Large intestine (tissue), 3 donors: Measurements from ENCODE around the gene SLC35D3. TPM values are rescaled to one million over a fixed set of nuclear protein-coding genes. Genes with fewer than 3 reads are reported as not detected.

Experiments
- DNase-seq, 2 donors: peaks; one replicate each; pipeline versions ENCODE4 v3.0.0 to v3.0.0-alpha.2; 2013
- H3K27ac ChIP-seq: one replicate; pipeline ENCODE4 v1.5.1; 2013; ENCODE audit warnings: low read length
- H3K27me3 ChIP-seq: 2 replicates; pipeline ENCODE4 v1.6.1; 2013; ENCODE audit warnings: low read length; ENCODE audit not compliant: control insufficient read depth, insufficient read depth
- H3K36me3 ChIP-seq: 2 replicates; pipeline ENCODE4 v1.6.1; 2013; ENCODE audit warnings: low read length; ENCODE audit not compliant: control insufficient read depth, insufficient read depth
- H3K4me1 ChIP-seq: one replicate; pipeline ENCODE4 v1.6.1; 2013; ENCODE audit warnings: low read length; ENCODE audit not compliant: control insufficient read depth, insufficient read depth
- H3K4me3 ChIP-seq: one replicate; pipeline ENCODE4 v1.5.1; 2013; ENCODE audit warnings: low read length
- H3K9me3 ChIP-seq: one replicate; pipeline ENCODE4 v1.6.1; 2013; ENCODE audit warnings: mild to moderate bottlenecking, low read depth, low read length, moderate library complexity; ENCODE audit not compliant: control insufficient read depth
- WGBS: methylation state at CpG from one replicate; pipeline ENCODE4 v1.1.5; 2013; ENCODE audit warnings: low lambda C conversion rate; ENCODE audit not compliant: insufficient coverage; 5-methylcytosine and 5-hydroxymethylcytosine counted together
- polyA plus RNA-seq: library from polyadenylated mRNA; unstranded; fragments of 120-200 nt; gene quantifications from one replicate; pipeline ENCODE4 v1.2.1, GENCODE V29; 2013

The SLC35D3 gene
- polyA plus RNA-seq, 1 donor: 0.49 TPM

- Histone ChIP-seq H3K4me1 (peaks cover 21% of the 10 kb centered on the region), H3K27me3 (peaks cover 64% of the 10 kb centered on the region), H3K4me3 (peak overlapping the region; percentile 16), H3K9me3 (peaks cover 5% of the 10 kb centered on the region), H3K27ac (no peak overlapping the region), H3K36me3 (no peaks in the 10 kb centered on the region)
- DNase-seq: no peak
- WGBS: no CpG with 5 or more reads among the region's 29 CpGs
These were observed 545 bp downstream of the SLC35D3 start for GRCh38 chr6:136922685-136923006.

GRCh38 chr6:136923116-136923953 lies 1.2 kb downstream of the SLC35D3 start:
- no peaks in the 10 kb centered on the region for H3K36me3 ChIP-seq
- H3K27ac ChIP-seq: no peak overlapping the region
- peaks cover 21% of the 10 kb centered on the region for H3K4me1 ChIP-seq
- WGBS: no CpG with 5 or more reads among the region's 65 CpGs
- DNase-seq: peak in 1 of 2 donors; percentile 41
- H3K27me3 ChIP-seq: peaks cover 64% of the 10 kb centered on the region
- peaks cover 5% of the 10 kb centered on the region for H3K9me3 ChIP-seq
- peak overlapping the region; percentile 10 for H3K4me3 ChIP-seq

GRCh38 chr6:136923954-136924673 lies 2.0 kb downstream of the SLC35D3 start:
- no CpG with 5 or more reads among the region's 40 CpGs for WGBS
- Histone ChIP-seq H3K4me1 (peaks cover 21% of the 10 kb centered on the region), H3K4me3 (no peak overlapping the region), H3K36me3 (no peaks in the 10 kb centered on the region), H3K27ac (no peak overlapping the region), H3K9me3 (peaks cover 5% of the 10 kb centered on the region), H3K27me3 (peaks cover 59% of the 10 kb centered on the region)
- no peak for DNase-seq

GRCh38 chr6:136926383-136926782 lies 4.3 kb downstream of the SLC35D3 start:
- Histone ChIP-seq H3K4me1 (peaks cover 9% of the 10 kb centered on the region), H3K27ac (no peak overlapping the region), H3K9me3 (peaks cover 5% of the 10 kb centered on the region), H3K4me3 (no peak overlapping the region), H3K27me3 (peaks cover 37% of the 10 kb centered on the region), H3K36me3 (no peaks in the 10 kb centered on the region)
- WGBS: no CpG with 5 or more reads among the region's 2 CpGs
- DNase-seq: no peak

GRCh38 chr6:136927292-136927691 lies 5.2 kb downstream of the SLC35D3 start:
- Histone ChIP-seq H3K27me3 (peaks cover 29% of the 10 kb centered on the region), H3K9me3 (peaks cover 5% of the 10 kb centered on the region), H3K4me3 (no peak overlapping the region), H3K4me1 (peaks cover 8% of the 10 kb centered on the region), H3K27ac (no peak overlapping the region), H3K36me3 (no peaks in the 10 kb centered on the region)
- WGBS: no CpG with 5 or more reads among the region's 3 CpGs
- no peak for DNase-seq

- H3K36me3 ChIP-seq: no peaks in the 10 kb centered on the region
- H3K27me3 ChIP-seq: peaks cover 3% of the 10 kb centered on the region
- WGBS: no CpG with 5 or more reads among the region's 4 CpGs
- no peaks in the 10 kb centered on the region for H3K9me3 ChIP-seq
- H3K4me1 ChIP-seq: no peaks in the 10 kb centered on the region
- no peak overlapping the region for H3K27ac ChIP-seq
- no peak for DNase-seq
- no peak overlapping the region for H3K4me3 ChIP-seq
These were observed 8.4 kb downstream of the SLC35D3 start for GRCh38 chr6:136930528-136930927.

GRCh38 chr6:136932599-136932998 lies 10.5 kb downstream of the SLC35D3 start:
- Histone ChIP-seq H3K27ac (no peak overlapping the region), H3K36me3 (no peaks in the 10 kb centered on the region), H3K4me1 (no peaks in the 10 kb centered on the region), H3K9me3 (no peaks in the 10 kb centered on the region), H3K27me3 (no peaks in the 10 kb centered on the region), H3K4me3 (no peak overlapping the region)
- no peak for DNase-seq
- 100% methylated on average over 1 of the region's 2 CpGs for WGBS

GRCh38 chr6:136945072-136945471 lies 23.0 kb downstream of the SLC35D3 start:
- Histone ChIP-seq H3K9me3 (no peaks in the 10 kb centered on the region), H3K27me3 (peaks cover 2% of the 10 kb centered on the region), H3K4me3 (no peak overlapping the region), H3K4me1 (no peaks in the 10 kb centered on the region), H3K36me3 (no peaks in the 10 kb centered on the region), H3K27ac (no peak overlapping the region)
- no CpG with 5 or more reads among the region's 1 CpG for WGBS
- no peak for DNase-seq

GRCh38 chr6:136945711-136946121 lies 23.6 kb downstream of the SLC35D3 start:
- H3K27ac ChIP-seq: no peak overlapping the region
- no peaks in the 10 kb centered on the region for H3K9me3 ChIP-seq
- H3K4me3 ChIP-seq: no peak overlapping the region
- H3K36me3 ChIP-seq: no peaks in the 10 kb centered on the region
- no peaks in the 10 kb centered on the region for H3K4me1 ChIP-seq
- H3K27me3 ChIP-seq: peaks cover 2% of the 10 kb centered on the region
- WGBS: 95% methylated on average over 2 of the region's 4 CpGs
- DNase-seq: no peak

- 83% methylated on average over 2 of the region's 9 CpGs for WGBS
These were observed 24.9 kb downstream of the SLC35D3 start for GRCh38 chr6:136947037-136947436.

More at GRCh38 chr6:136947037-136947436, 24.9 kb downstream of the SLC35D3 start:
- Histone ChIP-seq H3K4me3 (no peak overlapping the region), H3K4me1 (no peaks in the 10 kb centered on the region), H3K27me3 (peaks cover 2% of the 10 kb centered on the region), H3K27ac (no peak overlapping the region), H3K36me3 (no peaks in the 10 kb centered on the region), H3K9me3 (no peaks in the 10 kb centered on the region)
- DNase-seq: no peak
